ENCODE results near the gene CCK.

The CCK gene

GRCh38 chr3:42265059-42265991 lies 660 bp downstream of the CCK start:
- no peak for DNase-seq

- peak; percentile 6 for DNase-seq
These were observed 1.5 kb downstream of the CCK start for GRCh38 chr3:42264399-42265058.

- DNase-seq, result no peak
These were observed 2.3 kb downstream of the CCK start for GRCh38 chr3:42263354-42264346.

- peak; percentile 18 for DNase-seq
These were observed 3.5 kb downstream of the CCK start for GRCh38 chr3:42262525-42262924.

GRCh38 chr3:42257007-42257406 lies 9.0 kb downstream of the CCK start:
- no peak for DNase-seq

GRCh38 chr3:42256135-42256819 lies 9.7 kb downstream of the CCK start:
- peak; percentile 81 for DNase-seq

GRCh38 chr3:42254566-42254965 lies 11.4 kb downstream of the CCK start:
- DNase-seq, result no peak

- no peak for DNase-seq
These were observed 15.2 kb downstream of the CCK start for GRCh38 chr3:42250761-42251160.

- DNase-seq, result peak; percentile 46
These were observed 18.4 kb downstream of the CCK start for GRCh38 chr3:42247576-42248027.

GRCh38 chr3:42246091-42246490 lies 19.9 kb downstream of the CCK start:
- DNase-seq, result no peak

- no peak for DNase-seq
These were observed 29.4 kb downstream of the CCK start for GRCh38 chr3:42236611-42237010.

- DNase-seq, result no peak
These were observed 30.5 kb downstream of the CCK start for GRCh38 chr3:42235532-42235931.

GRCh38 chr3:42230860-42231259 lies 35.1 kb downstream of the CCK start:
- DNase-seq, result no peak

- peak; percentile 40 for DNase-seq
These were observed 35.9 kb downstream of the CCK start for GRCh38 chr3:42229942-42230688.

- DNase-seq, result no peak
These were observed 36.6 kb downstream of the CCK start for GRCh38 chr3:42229266-42229941.

- no peak for DNase-seq
These were observed 37.2 kb downstream of the CCK start for GRCh38 chr3:42228796-42229195.

GRCh38 chr3:42226470-42227425 lies 39.2 kb downstream of the CCK start:
- DNase-seq, result no peak

GRCh38 chr3:42225486-42226363 lies 40.3 kb downstream of the CCK start:
- no peak for DNase-seq
